DMS153 (cell line): ENCODE results near the gene RCE1.

Source experiments
- DNase-seq: peaks from one replicate; lab custom pipeline; 2025; lab: John Stamatoyannopoulos, UW

The RCE1 gene

GRCh38 chr11:66869567-66869870 is 26.3 kb downstream of the RCE1 start:
- no peak for DNase-seq

DNA sequence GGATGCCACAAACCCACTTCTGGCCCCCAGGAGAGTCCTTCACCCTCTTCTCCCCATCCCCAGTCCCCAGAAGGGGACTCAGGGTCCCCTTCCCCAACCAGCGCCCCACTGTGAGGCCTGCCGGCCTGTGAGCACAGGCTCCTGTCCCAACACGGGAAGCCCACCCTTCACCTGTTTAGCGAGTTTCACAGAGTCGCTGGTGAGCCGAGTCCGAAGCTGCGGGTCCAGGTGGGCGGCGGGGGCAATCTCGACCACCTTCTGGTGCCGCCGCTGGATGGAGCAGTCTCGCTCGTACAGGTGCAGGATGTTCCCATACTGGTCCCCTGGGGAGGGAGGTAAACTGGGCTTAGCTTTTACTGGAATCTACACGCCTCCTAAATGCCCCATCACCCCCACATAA is 26.9 kb downstream of the RCE1 start:
- no peak for DNase-seq

- DNase-seq, result no peak
Observed at GRCh38 chr11:66870616-66871520, 27.6 kb downstream of the RCE1 start.

GRCh38 chr11:66871521-66871901 is 28.3 kb downstream of the RCE1 start:
- DNase-seq, result no peak

DNA sequence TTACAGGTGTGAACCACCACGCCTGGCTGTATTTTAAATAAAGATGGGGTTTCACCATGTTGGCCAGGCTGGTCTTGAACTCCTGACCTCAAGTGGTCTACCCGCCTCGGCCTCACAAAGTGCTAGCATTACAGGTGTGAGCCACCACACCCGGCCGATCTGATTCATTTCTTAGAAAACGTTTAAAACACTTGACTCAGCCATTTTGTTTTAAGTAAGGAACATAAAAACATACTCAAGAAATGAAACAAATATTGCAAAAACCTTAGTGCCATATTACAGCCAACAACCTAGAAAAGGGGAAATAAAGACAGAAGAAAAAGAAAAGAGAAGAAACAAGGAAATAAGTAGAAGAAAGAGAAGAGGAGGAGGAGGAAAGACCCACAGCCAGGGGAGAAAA is 31.0 kb downstream of the RCE1 start:
- no peak for DNase-seq

DNA sequence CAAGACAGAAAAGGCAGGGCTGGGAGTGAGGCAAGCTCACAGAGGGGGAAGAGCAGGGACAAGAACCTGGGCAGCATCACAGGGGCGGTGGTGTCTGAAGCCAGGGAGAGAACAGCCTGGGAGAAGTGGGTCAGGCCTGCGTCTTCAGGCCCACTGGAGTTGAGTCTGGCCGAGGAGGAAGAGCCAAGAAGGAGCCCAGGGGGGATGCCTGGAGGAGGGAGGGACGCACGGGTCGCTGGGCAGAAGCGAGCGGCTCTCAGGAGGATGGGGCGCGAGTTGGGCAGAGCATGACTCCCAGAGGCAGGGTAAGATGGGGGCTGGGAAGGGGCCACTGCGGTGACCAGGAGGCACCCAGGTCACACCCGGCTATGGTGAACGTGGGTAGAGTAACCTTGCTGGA is 32.1 kb downstream of the RCE1 start:
- no peak for DNase-seq

- DNase-seq, result no peak
Observed at GRCh38 chr11:66877588-66878385, 34.5 kb downstream of the RCE1 start.

DNA sequence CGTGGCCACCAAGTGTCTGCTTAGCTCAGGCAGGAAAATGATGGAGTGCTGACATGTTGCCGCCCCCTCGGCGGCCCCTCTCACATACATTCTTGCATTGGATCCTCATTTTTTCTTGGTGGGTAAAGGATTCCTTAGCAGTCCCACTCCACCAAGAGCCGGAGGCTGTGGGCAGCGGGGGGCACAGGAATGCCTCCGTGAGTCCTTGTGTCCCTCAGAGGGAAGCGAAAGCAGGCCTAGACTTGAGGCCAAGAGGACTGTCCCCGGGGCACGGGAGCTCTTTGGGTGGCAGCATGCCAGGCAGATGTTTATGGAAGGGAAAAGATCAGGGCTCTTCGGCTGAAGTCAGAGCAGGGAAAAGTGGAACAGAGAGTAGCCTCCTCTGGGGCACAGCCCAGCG is 35.2 kb downstream of the RCE1 start:
- no peak for DNase-seq

- no peak for DNase-seq
Observed at GRCh38 chr11:66879000-66879399, 35.8 kb downstream of the RCE1 start.

DNA sequence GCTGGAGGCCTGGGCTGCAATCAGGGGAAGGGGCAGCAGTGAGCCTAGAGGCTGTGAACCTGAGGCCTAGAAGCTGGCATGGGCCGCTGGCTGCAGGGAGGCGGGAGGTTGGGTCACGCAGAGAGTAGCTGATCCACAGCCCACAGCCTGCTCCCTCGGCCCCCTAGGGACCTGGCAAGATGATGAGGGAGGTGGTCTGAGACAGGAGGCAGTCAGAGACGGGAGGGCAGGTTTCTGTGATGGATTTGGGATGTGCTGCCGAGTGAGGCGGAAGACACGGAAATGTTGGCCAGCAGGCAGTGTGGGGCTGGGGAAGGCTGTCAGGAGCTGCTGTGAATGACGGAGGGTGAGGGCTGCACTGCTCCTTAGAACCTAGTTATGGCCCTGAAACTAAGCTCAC is 36.3 kb downstream of the RCE1 start:
- no peak for DNase-seq

- DNase-seq, result no peak
Observed at GRCh38 chr11:66879999-66880398, 36.8 kb downstream of the RCE1 start.

GRCh38 chr11:66880496-66881450 is 37.5 kb downstream of the RCE1 start:
- DNase-seq, result peak; percentile 80

DNA sequence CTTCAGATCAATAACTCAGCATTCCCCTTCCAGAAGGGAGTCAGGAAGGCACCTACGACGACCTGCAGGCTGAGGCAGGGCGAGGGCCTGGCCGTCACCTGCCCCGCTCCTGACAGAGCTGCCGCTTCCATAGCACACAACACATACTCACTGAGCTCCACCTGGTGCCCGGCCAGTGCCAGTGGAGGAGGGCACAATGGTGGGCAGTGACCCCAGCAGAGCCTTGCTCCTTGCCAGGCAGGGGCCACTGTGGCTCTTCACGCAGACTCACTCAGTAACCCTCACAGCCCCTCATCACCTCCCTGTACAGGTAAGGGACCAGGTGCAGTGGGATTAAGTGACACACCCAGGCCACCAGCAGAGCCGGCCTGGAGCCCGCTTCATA is 38.2 kb downstream of the RCE1 start:
- peak; percentile 33 for DNase-seq

DNA sequence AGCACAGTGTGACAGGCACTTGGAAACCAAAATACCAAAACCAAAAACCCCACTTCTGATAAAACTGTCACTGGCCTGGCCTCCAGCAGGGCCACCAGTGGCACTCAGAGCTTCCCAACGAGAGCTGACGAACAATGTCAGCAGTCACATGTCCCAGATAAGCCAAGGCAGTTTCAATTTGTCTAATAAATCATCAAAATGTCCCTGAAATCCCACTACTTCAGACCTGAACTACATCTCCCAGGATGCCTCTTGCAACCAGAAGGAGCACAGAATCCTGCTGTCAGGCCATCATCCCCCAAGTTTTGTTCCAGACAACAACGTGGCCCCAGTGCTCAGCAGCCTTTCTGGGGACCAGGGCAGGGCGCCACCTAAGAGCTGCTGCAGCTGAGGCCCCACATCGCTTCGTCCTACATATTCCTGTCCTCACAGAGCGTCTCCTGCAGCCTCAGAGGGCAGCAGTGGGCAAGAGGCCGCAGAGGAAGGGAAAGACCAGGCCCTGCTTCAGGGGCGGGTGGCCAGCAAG is 38.7 kb downstream of the RCE1 start:
- DNase-seq, result peak; percentile 4

DNA sequence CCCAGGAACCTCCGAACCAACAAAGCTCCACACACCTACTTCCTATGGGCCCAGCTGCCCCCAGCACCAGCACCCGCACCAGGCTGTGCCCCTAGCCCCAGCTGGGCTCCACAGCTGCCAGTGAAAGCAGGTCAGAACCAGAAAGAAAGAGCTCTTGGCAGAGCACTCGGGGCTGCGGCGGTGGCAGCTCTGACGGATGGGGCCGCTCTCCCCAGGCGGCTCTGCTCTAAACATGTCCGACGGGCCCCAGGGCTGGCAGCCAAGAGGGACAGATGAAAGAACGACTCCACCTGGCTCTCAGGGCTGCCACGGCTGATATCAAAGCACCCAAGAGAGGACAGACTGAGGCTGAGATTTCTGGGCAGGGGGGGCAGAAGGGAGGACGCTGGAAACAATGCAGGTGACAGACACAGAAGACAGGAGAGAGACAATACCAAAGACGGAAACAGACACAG is 39.3 kb downstream of the RCE1 start:
- no peak for DNase-seq

GRCh38 chr11:66883016-66883965 is 40.0 kb downstream of the RCE1 start:
- DNase-seq, result peak; percentile 67

- DNase-seq, result no peak
Observed at GRCh38 chr11:66884443-66884842, 41.2 kb downstream of the RCE1 start.

DNA sequence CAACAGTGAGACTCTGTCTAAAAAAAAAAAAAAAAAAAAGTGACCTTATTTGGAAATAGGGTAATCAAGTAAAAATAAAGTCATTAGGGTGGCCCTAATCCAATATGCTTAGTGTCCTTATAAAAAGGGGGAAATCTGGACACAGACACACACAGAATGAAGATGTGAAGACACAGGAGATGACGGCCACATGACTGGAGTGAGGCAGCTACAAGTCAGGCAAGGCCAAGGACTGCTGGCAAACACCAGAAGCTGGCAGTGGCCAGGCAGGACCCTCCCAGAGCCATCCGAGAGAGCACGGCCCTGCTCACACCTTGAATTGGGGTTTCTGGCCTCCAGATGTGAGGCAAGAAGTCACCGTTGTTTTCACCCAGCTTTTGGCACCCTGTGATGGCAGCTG is 42.2 kb downstream of the RCE1 start:
- DNase-seq, result no peak

DNA sequence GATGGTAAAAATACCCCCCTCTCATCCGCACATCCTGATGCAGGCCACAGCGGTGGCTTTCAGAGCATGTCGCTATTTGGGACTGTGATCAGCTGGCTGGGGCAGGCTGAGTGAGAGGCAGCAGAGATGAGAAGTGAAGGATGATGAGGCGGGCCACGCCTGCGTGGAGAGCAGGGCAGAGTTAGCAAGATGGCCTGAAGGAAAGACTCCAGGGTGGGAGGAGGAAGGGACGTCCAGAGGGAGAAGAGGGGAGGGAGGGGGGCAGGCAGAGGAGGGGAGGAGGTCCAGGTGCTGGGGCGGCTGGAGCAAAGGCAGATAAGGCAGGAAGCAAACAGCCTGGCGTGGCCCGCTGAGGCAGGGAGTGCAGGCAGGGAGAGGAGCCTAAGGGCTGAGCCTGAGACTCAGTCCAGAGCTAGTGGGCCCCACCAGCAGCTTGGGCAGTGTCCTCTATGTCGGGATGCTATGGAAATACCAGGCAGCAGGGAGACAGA is 42.8 kb downstream of the RCE1 start:
- no peak for DNase-seq

- DNase-seq, result no peak
Observed at GRCh38 chr11:66886671-66887221, 43.5 kb downstream of the RCE1 start.
